Activated naive CD4-positive, alpha-beta T cell treated with anti-CD3 and anti-CD28 coated beads for 36 hours (primary cell): ENCODE measurements around the gene CLSTN3. TPM values are rescaled to one million over a fixed set of nuclear protein-coding genes. Genes with fewer than 3 reads are reported as not detected.
"Not testable (repeated sequence)": the region's sequence is repeated elsewhere in the genome, so short reads cannot be mapped to it uniquely, and the experiment has no call there.

ENCODE experiments used
- CTCF ChIA-PET: fragments of 350-600 bp; sonication (Branson Sonifier 250); formaldehyde crosslinking; loops from one replicate; lab custom pipeline; 2021; ENCODE audit warnings: antibody characterized with exemption; lab: Charles Lee
- DNase-seq: peaks from one replicate; pipeline ENCODE4 v3.0.0-alpha.2; 2020
- H3K27ac Mint-ChIP-seq: one replicate; pipeline ENCODE4 v1.8.0; 2021; ENCODE audit warnings: mild to moderate bottlenecking, mixed read lengths
- H3K27me3 Mint-ChIP-seq: one replicate; pipeline ENCODE4 v1.8.0; 2021; ENCODE audit warnings: low read depth, mixed read lengths
- H3K36me3 Mint-ChIP-seq: one replicate; pipeline ENCODE4 v1.8.0; 2021; ENCODE audit warnings: low read depth, mixed read lengths
- H3K4me1 Mint-ChIP-seq: one replicate; pipeline ENCODE4 v1.8.0; 2021; ENCODE audit warnings: low read depth, mixed read lengths
- H3K4me3 Mint-ChIP-seq: one replicate; pipeline ENCODE4 v1.8.0; 2021; ENCODE audit warnings: mild to moderate bottlenecking, moderate library complexity, mixed read lengths
- H3K9me3 Mint-ChIP-seq: one replicate; pipeline ENCODE4 v1.8.0; 2021; ENCODE audit warnings: mixed read lengths
- intact Hi-C: fragments of 100-400 bp; cut with micrococcal nuclease; formaldehyde crosslinking; loops from one replicate; pipeline ENCODE4 v1.15.1; 2023
- total RNA-seq, 2 experiments: library from RNA; stranded (reverse); gene quantifications; one replicate each; pipeline ENCODE4 v1.2.3, GENCODE V29; 2021

CLSTN3 gene
- total RNA-seq, 2 experiments from 2014 or later, result 18.3 to 21.8 TPM

GRCh38 chr12:7180685-7181084 lies 50.5 kb downstream of the CLSTN3 start:
- H3K4me3 Mint-ChIP-seq, result no peak overlapping the region
- DNase-seq, result no peak
- H3K4me1 Mint-ChIP-seq, result no peaks in the 10 kb centered on the region
- intact Hi-C loops, result no loop called here
- CTCF ChIA-PET, result interaction anchor here (0.7 to 2.4 kb wide), 3 partner anchors 36 to 803 kb away, joined by 3 to 6 read pairs (median 3); no protein-coding TSS in a partner anchor
- H3K9me3 Mint-ChIP-seq, result no peaks in the 10 kb centered on the region
- H3K27ac Mint-ChIP-seq, result no peak overlapping the region
- H3K36me3 Mint-ChIP-seq, result no peaks in the 10 kb centered on the region
- peaks cover 16% of the 10 kb centered on the region for H3K27me3 Mint-ChIP-seq

GRCh38 chr12:7186058-7186457 lies 55.9 kb downstream of the CLSTN3 start:
- not testable (repeated sequence) for DNase-seq, H3K36me3 Mint-ChIP-seq, H3K27ac Mint-ChIP-seq, H3K4me3 Mint-ChIP-seq, H3K9me3 Mint-ChIP-seq, H3K27me3 Mint-ChIP-seq
- H3K4me1 Mint-ChIP-seq, result peaks cover 16% of the 10 kb centered on the region
- intact Hi-C loops, result loop anchor here (5.0 kb wide), 1 partner anchor 244 kb away; the partner anchor contains the start of genes C12orf57 and RNU7-1
- CTCF ChIA-PET, result interaction anchor here (0.6 to 1.5 kb wide), 4 partner anchors 10 to 43 kb away, joined by 3 to 6 read pairs (median 4); no protein-coding TSS in a partner anchor

GRCh38 chr12:7188562-7189397 lies 58.6 kb downstream of the CLSTN3 start:
- DNase-seq, result peak; percentile 87
- H3K27me3 Mint-ChIP-seq, result no peaks in the 10 kb centered on the region
- H3K9me3 Mint-ChIP-seq, result no peaks in the 10 kb centered on the region
- H3K4me3 Mint-ChIP-seq, result peak overlapping the region; percentile 88
- H3K27ac Mint-ChIP-seq, result peak overlapping the region; percentile 95
- H3K4me1 Mint-ChIP-seq, result peaks cover 36% of the 10 kb centered on the region
- CTCF ChIA-PET, result interaction anchor here (0.6 to 2.1 kb wide), 7 partner anchors 26 to 740 kb away, joined by 3 to 11 read pairs (median 3); partner anchors contain the start of gene C1RL
- intact Hi-C loops, result loop anchor here (1.0 to 5.0 kb wide), 13 partner anchors 26 to 1055 kb away; partner anchors contain the start of genes C12orf57, C1RL, CLSTN3 and EMG1
- H3K36me3 Mint-ChIP-seq, result peaks cover 16% of the 10 kb centered on the region

DNA sequence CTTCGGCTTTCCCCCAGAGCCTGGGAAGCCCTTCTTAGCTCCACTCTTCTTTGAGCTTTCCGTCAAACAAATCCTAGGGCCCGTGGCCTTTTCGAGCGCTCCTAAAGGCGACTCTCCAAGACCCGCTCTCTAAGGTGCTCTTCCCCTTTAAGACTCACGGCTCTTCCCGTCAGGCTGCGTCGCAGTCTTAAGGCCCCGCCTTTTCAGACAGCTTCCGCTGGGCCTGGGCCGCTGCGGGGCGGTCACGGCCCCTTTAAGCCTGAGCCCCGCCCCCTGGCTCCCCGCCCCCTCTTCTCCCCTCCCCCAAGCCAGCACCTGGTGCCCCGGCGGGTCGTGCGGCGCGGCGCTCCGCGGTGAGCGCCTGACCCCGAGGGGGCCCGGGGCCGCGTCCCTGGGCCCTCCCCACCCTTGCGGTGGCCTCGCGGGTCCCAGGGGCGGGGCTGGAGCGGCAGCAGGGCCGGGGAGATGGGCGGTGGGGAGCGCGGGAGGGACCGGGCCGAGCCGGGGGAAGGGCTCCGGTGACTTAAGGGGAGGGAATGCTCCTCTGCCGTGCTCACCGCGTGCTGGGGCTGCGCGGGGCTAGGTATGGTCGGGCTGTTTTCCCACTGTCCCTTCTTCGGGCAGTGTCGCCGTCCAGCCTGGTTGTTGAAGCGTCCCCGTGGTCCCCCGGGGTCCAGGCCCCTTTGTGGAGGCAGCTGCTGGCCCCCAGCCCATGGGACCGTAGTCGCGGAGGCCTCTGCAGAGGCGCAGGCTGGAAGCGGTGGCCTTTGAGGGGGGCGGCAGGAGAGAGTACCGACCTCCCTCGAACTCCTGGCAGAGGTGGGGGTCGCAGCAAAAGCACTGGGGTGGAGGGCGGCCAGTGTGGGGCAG lies 59.5 kb downstream of the CLSTN3 start, which contains the start of gene PEX5:
Gene PEX5 (plus strand): TSS at position 289 of the 870 bp plus-strand sequence. CDS start 692 bp downstream, outside the sequence.
- Mint-ChIP-seq H3K27me3 (no peaks in the 10 kb centered on the region), H3K36me3 (peaks cover 17% of the 10 kb centered on the region), H3K9me3 (no peaks in the 10 kb centered on the region), H3K4me1 (peaks cover 41% of the 10 kb centered on the region), H3K27ac (peak within 1 kb of the TSS; percentile 95), H3K4me3 (peak within 1 kb of the TSS; percentile 88)
- intact Hi-C loops, result loop anchor here (1.0 to 5.0 kb wide), 11 partner anchors 59 to 1054 kb away; partner anchors contain the start of genes C12orf57, C1RL, CLSTN3 and EMG1
- DNase-seq, result peak; percentile 87
- CTCF ChIA-PET, result interaction anchor here (1.0 to 2.1 kb wide), 5 partner anchors 26 to 48 kb away, joined by 3 to 11 read pairs (median 4); no protein-coding TSS in a partner anchor

GRCh38 chr12:7190268-7191055 lies 60.3 kb downstream of the CLSTN3 start:
- CTCF ChIA-PET, result interaction anchor here (1.7 kb wide), 1 partner anchor 47 kb away, joined by 3 read pairs; no protein-coding TSS in a partner anchor
- no peaks in the 10 kb centered on the region for H3K9me3 Mint-ChIP-seq
- no peak overlapping the region for H3K27ac Mint-ChIP-seq
- intact Hi-C loops, result loop anchor here (5.0 kb wide), 1 partner anchor 892 kb away; the partner anchor contains the start of gene NECAP1
- H3K4me3 Mint-ChIP-seq, result peak overlapping the region; percentile 84
- H3K27me3 Mint-ChIP-seq, result no peaks in the 10 kb centered on the region
- H3K4me1 Mint-ChIP-seq, result peaks cover 48% of the 10 kb centered on the region
- peaks cover 17% of the 10 kb centered on the region for H3K36me3 Mint-ChIP-seq
- peak; percentile 20 for DNase-seq

DNA sequence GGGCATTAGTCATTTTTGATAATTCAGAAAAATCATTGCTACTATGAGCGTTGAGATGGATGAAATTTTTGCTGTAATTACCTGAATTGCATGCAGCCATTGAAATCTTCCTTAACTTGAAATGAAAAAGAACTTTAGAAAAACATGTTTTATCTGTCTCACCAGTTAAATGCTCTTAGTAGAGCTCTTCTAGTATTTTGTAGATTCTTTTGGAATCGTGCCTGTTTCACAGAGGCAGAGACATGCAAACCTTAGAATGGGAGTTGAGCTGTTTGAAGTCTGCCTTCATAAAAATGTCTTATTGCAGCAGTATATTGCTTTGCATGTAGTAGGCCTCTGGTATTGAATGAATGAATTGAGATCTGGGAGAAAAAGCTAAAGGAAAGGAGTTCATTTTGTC lies 63.5 kb downstream of the CLSTN3 start:
- Mint-ChIP-seq H3K36me3 (peaks cover 17% of the 10 kb centered on the region), H3K27me3 (no peaks in the 10 kb centered on the region), H3K9me3 (no peaks in the 10 kb centered on the region), H3K4me1 (peaks cover 43% of the 10 kb centered on the region), H3K4me3 (no peak overlapping the region), H3K27ac (no peak overlapping the region)
- intact Hi-C loops, result loop anchor here (5.0 kb wide), 1 partner anchor 889 kb away; the partner anchor contains the start of gene NECAP1
- DNase-seq, result no peak
- CTCF ChIA-PET, result interaction anchor here (0.7 to 1.3 kb wide), 4 partner anchors 26 to 614 kb away, joined by 3 read pairs; no protein-coding TSS in a partner anchor

DNA sequence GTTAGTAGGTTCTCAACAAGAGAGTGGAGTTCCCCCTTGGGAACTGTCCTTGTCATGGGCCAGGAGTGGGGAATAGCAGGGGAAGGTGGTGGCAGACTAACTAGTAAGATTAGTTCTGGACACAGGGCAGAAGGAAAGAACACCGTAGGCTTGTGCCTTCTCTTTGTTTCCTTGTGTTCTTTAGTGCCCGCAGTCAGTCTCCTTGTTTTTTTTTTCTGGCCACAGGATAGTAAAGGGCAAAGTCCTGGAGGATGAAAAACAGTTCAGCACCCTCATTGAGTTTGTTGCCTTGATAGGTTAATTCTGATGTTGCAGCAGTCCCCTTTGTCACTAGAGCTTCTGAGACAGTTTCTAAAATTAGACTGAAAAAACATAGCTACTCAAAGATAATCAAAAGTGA lies 67.7 kb downstream of the CLSTN3 start:
- no peak overlapping the region for H3K27ac Mint-ChIP-seq
- peaks cover 19% of the 10 kb centered on the region for H3K4me1 Mint-ChIP-seq
- DNase-seq, result no peak
- H3K36me3 Mint-ChIP-seq, result peaks cover 23% of the 10 kb centered on the region
- no peak overlapping the region for H3K4me3 Mint-ChIP-seq
- H3K9me3 Mint-ChIP-seq, result no peaks in the 10 kb centered on the region
- CTCF ChIA-PET, result no interaction called here
- H3K27me3 Mint-ChIP-seq, result no peaks in the 10 kb centered on the region
- intact Hi-C loops, result no loop called here

DNA sequence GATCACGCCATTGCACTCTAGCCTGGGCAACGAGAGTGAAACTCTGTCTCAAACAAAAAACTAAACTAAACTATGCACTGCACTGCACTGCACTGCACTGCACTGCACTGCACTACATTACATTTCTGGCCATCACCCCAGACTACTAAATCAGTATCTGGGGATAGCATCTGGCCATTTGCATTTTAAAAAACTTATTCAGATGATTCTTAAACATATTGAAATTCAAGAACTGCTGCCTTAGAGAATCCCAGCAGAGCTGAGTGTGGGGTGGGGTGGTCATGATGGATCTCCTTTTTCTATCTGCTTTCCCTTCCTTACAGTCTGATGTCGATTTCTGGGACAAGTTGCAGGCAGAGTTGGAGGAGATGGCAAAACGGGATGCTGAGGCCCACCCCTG lies 72.9 kb downstream of the CLSTN3 start:
- no peak overlapping the region for H3K4me3 Mint-ChIP-seq
- intact Hi-C loops, result no loop called here
- no peaks in the 10 kb centered on the region for H3K27me3 Mint-ChIP-seq

DNA sequence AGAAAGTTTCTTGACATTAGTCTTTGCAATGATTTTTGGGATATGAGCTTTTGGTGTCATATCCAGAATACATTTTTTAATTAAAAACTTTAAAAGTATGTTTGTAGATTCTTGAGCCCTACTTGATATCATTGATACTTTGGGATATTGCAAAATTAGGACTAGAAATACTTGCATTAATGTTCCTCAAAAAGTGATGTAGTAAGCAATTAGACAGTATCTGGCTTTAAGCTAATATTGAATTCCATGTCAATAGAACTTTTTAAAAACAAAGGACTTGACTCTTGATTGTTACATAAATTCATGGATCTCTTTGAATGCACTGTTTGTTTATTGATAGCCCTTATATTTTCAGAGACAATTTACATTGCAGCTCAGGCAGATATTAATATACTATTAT lies 74.9 kb downstream of the CLSTN3 start:
- intact Hi-C loops, result no loop called here
- Mint-ChIP-seq H3K27ac (no peak overlapping the region), H3K4me3 (no peak overlapping the region), H3K9me3 (peaks cover 2% of the 10 kb centered on the region), H3K4me1 (no peaks in the 10 kb centered on the region), H3K36me3 (peaks cover 63% of the 10 kb centered on the region), H3K27me3 (no peaks in the 10 kb centered on the region)
- CTCF ChIA-PET, result no interaction called here
- no peak for DNase-seq

More for the DNA sequence above, 72.9 kb downstream of the CLSTN3 start:
- no peak for DNase-seq
- peaks cover 45% of the 10 kb centered on the region for H3K36me3 Mint-ChIP-seq
- no peak overlapping the region for H3K27ac Mint-ChIP-seq
- CTCF ChIA-PET, result interaction anchor here (0.5 to 0.8 kb wide), 2 partner anchors 58 kb away, joined by 3 to 6 read pairs; no protein-coding TSS in a partner anchor
- no peaks in the 10 kb centered on the region for H3K9me3 Mint-ChIP-seq
- H3K4me1 Mint-ChIP-seq, result no peaks in the 10 kb centered on the region

GRCh38 chr12:7206691-7207090 lies 76.5 kb downstream of the CLSTN3 start:
- DNase-seq, result no peak
- H3K27me3 Mint-ChIP-seq, result no peaks in the 10 kb centered on the region
- H3K27ac Mint-ChIP-seq, result no peak overlapping the region
- peaks cover 8% of the 10 kb centered on the region for H3K9me3 Mint-ChIP-seq
- CTCF ChIA-PET, result no interaction called here
- intact Hi-C loops, result no loop called here
- no peak overlapping the region for H3K4me3 Mint-ChIP-seq
- no peaks in the 10 kb centered on the region for H3K4me1 Mint-ChIP-seq
- peaks cover 72% of the 10 kb centered on the region for H3K36me3 Mint-ChIP-seq
